Measurements from ENCODE around the gene VARS1. TPM values are rescaled to one million over a fixed set of nuclear protein-coding genes. Genes with fewer than 3 reads are reported as not detected.
"Not testable (repeated sequence)": the region's sequence is repeated elsewhere in the genome, so short reads cannot be mapped to it uniquely, and the experiment has no call there.

The VARS1 gene
- total RNA-seq, 1 donor from 2014 or later: 39.8 TPM

- Histone ChIP-seq H3K27me3 (no peaks in the 10 kb centered on the region), H3K4me3 (peak overlapping the region; percentile 54 to 77), H3K27ac (peak overlapping the region; percentile 100), H3K4me1 (peaks cover 57% of the 10 kb centered on the region), H3K9me3 (no peaks in the 10 kb centered on the region), H3K36me3 (peaks cover 0 to 4% of the 10 kb centered on the region in 2 donors)
- TF ChIP-seq POLR2AphosphoS5 (IDR thresholded peaks at IDR 0.05; ENCODE audit: insufficient read depth in 1 of 2, low read depth in 1 of 2): peak in 1 of 2 donors; percentile 14
- peak in 1 of 2 donors; percentile 65 for TF ChIP-seq POLR2A (IDR thresholded peaks at IDR 0.05)
- no peak for TF ChIP-seq CTCF (IDR thresholded peaks at IDR 0.05)
- peak in 1 of 2 donors; percentile 98 for DNase-seq (ENCODE audit: extremely low spot score in 2 of 2)
- intact Hi-C loops (cut with DNase I): no loop called here
Measured at GRCh38 chr6:31826793-31827285, 31.3 kb upstream of the VARS1 start.

- peak overlapping the region; percentile 100 for H3K27ac ChIP-seq
- H3K9me3 ChIP-seq: no peaks in the 10 kb centered on the region
- H3K4me3 ChIP-seq: no peak overlapping the region
- TF ChIP-seq POLR2A (IDR thresholded peaks at IDR 0.05): no peak
- no peak for TF ChIP-seq POLR2AphosphoS5 (IDR thresholded peaks at IDR 0.05; ENCODE audit: insufficient read depth in 1 of 2, low read depth in 1 of 2)
- TF ChIP-seq CTCF (IDR thresholded peaks at IDR 0.05): no peak
- intact Hi-C loops (cut with DNase I): no loop called here
- DNase-seq (ENCODE audit: extremely low spot score in 2 of 2): no peak
- H3K27me3 ChIP-seq: no peaks in the 10 kb centered on the region
- H3K4me1 ChIP-seq: peaks cover 55% of the 10 kb centered on the region
- H3K36me3 ChIP-seq: no peaks in the 10 kb centered on the region
Measured at GRCh38 chr6:31825553-31825952, 30.0 kb upstream of the VARS1 start.

GRCh38 chr6:31823592-31824196 lies 28.1 kb upstream of the VARS1 start:
- intact Hi-C loops (cut with DNase I); H3K36me3 ChIP-seq; H3K27me3 ChIP-seq; H3K9me3 ChIP-seq; DNase-seq (ENCODE audit: extremely low spot score in 2 of 2); H3K4me3 ChIP-seq: not testable (repeated sequence)
- Histone ChIP-seq H3K4me1 (peaks cover 73% of the 10 kb centered on the region), H3K27ac (peak overlapping the region; percentile 100)

GRCh38 chr6:31822036-31822821 lies 26.7 kb upstream of the VARS1 start:
- intact Hi-C loops (cut with DNase I): no loop called here
- TF ChIP-seq CTCF (IDR thresholded peaks at IDR 0.05) (no peak), POLR2AphosphoS5 (IDR thresholded peaks at IDR 0.05; ENCODE audit: insufficient read depth in 1 of 2, low read depth in 1 of 2) (peak; percentile 74 to 97), POLR2A (IDR thresholded peaks at IDR 0.05) (peak; percentile 35 to 89)
- H3K36me3 ChIP-seq: no peaks in the 10 kb centered on the region

GRCh38 chr6:31821301-31822035 lies 25.9 kb upstream of the VARS1 start:
- DNase-seq (ENCODE audit: extremely low spot score in 2 of 2): no peak
- TF ChIP-seq CTCF (IDR thresholded peaks at IDR 0.05) (no peak), POLR2AphosphoS5 (IDR thresholded peaks at IDR 0.05; ENCODE audit: insufficient read depth in 1 of 2, low read depth in 1 of 2) (peak in 1 of 2 donors; percentile 86), POLR2A (IDR thresholded peaks at IDR 0.05) (peak in 1 of 2 donors; percentile 50)
- Histone ChIP-seq H3K36me3 (no peaks in the 10 kb centered on the region), H3K4me1 (peaks cover 83% of the 10 kb centered on the region), H3K27me3 (no peaks in the 10 kb centered on the region), H3K9me3 (no peaks in the 10 kb centered on the region), H3K4me3 (peak overlapping the region; percentile 50 to 54), H3K27ac (peak overlapping the region; percentile 100)
- intact Hi-C loops (cut with DNase I): no loop called here

More at GRCh38 chr6:31822036-31822821, 26.7 kb upstream of the VARS1 start:
- H3K27me3 ChIP-seq: no peaks in the 10 kb centered on the region
- peak overlapping the region; percentile 100 for H3K27ac ChIP-seq
- peak overlapping the region; percentile 50 to 54 for H3K4me3 ChIP-seq
- peaks cover 85% of the 10 kb centered on the region for H3K4me1 ChIP-seq
- no peaks in the 10 kb centered on the region for H3K9me3 ChIP-seq
- DNase-seq (ENCODE audit: extremely low spot score in 2 of 2): peak in 1 of 2 donors; percentile 97

- Histone ChIP-seq H3K27ac (peak overlapping the region; percentile 100), H3K4me1 (peaks cover 72% of the 10 kb centered on the region)
- DNase-seq (ENCODE audit: extremely low spot score in 2 of 2); H3K36me3 ChIP-seq; H3K9me3 ChIP-seq; H3K4me3 ChIP-seq; intact Hi-C loops (cut with DNase I); H3K27me3 ChIP-seq: not testable (repeated sequence)
Measured at GRCh38 chr6:31820399-31820798, 24.8 kb upstream of the VARS1 start.

All from vagina (tissue), 2 donors.